Lung microvascular endothelial cell (primary cell): Measurements from ENCODE around the gene CCNI2. TPM values are rescaled to one million over a fixed set of nuclear protein-coding genes. Genes with fewer than 3 reads are reported as not detected.
A peak's percentile ranks its signal among the peaks of the same experiment; 100 is the strongest.

Source experiments
- DNase-seq, 2 donors: peaks; one replicate each; pipeline versions ENCODE4 v3.0.0 to v3.0.0-alpha.2; 2010; ENCODE audit warnings: low read depth in 2 of 2
- total RNA-seq: library from RNA; depleted of rRNA; stranded (reverse); fragments of >200 nt; gene quantifications from 2 replicates; pipeline ENCODE4 v1.2.1, GENCODE V29; 2014

The CCNI2 gene
- total RNA-seq, 1 donor from 2014 or later, result not detected

DNA sequence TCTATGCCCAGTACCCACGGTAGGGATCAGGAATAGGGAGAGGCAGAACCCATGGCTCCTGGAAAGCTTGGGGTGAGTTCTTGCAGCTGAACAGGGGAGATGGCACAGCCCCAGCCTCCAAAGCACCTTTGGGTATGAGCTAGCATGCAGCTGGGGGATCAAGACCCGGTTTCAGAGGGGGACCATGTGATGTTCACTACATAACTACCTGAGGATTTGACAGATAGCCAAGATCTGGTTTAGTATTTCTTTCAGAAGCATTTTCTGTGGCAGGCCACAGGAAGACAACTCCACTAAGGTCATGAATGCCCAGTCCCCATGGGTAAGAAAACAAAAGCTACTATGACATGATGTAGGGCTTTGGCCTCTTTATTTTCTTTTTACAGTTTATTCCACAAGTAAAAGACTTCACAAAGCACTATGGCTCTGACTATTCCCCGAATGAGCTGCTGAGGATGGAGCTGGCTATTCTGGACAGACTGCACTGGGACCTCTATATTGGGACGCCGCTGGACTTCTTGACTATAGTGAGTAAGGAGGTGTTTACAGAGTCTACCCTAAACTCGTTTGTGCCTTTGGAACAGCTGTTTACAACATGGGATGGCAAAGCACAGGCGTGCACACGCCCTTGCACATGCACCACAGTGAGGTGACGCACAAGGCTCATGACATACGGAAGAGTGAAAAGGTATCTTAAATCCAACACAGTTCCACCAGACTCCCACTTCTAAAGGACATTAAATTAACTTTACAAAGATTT lies 3.4 kb downstream of the CCNI2 start:
- DNase-seq, result no peak

DNA sequence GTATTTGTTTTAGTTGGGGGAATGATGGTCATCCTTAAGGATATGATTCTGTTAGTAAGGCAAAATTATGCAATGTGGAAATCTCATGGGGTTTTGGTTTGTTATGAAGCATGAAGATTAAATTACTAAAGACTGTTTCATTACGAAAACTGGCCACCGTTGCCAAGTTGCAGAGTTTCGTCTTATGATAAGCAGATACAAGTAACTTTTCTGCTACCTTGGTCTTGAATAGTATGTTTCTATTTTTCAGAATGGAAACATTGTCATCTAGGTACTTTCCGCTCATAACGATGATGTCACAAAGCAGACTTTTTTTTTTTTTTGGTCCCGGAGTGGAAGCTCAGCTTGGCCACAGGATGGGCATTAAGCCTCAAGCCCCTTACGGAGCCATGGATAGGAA lies 4.2 kb downstream of the CCNI2 start:
- no peak for DNase-seq

DNA sequence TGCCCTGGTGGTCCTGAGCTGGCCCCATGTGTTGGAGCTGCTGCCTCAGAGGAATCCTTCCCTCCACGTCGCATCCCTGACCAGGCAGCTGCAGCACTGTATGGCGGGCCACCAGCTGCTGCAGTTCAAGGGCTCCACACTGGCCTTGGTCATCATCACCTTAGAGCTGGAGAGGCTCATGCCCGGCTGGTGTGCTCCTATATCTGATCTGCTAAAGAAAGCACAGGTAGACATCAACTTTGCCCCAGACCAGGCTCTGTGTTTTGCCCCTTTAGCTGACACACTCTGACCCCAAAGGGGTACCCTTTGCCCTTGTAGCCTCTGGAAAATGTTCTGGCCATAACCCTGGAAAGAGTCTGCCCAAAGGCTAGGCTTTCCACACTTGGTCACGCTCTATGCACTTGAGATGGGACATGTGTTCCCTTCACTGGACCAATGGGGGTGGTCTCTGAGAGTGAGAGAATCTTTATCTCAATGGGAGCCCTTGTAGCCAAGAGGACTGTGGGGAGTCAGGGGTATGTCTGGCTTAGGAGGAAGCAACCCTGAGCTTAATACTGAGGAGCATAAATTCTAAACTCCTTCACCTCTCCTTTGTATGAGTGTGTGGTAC lies 4.8 kb downstream of the CCNI2 start:
- DNase-seq, result no peak

GRCh38 chr5:132752581-132753125 lies 5.4 kb downstream of the CCNI2 start:
- DNase-seq, result no peak

- peak in 1 of 2 donors; percentile 20 for DNase-seq
Observed at GRCh38 chr5:132753135-132753987, 6.1 kb downstream of the CCNI2 start.

GRCh38 chr5:132754111-132754510 lies 6.9 kb downstream of the CCNI2 start:
- DNase-seq, result no peak

GRCh38 chr5:132754947-132755346 lies 7.7 kb downstream of the CCNI2 start:
- peak; percentile 44 to 48 for DNase-seq

DNA sequence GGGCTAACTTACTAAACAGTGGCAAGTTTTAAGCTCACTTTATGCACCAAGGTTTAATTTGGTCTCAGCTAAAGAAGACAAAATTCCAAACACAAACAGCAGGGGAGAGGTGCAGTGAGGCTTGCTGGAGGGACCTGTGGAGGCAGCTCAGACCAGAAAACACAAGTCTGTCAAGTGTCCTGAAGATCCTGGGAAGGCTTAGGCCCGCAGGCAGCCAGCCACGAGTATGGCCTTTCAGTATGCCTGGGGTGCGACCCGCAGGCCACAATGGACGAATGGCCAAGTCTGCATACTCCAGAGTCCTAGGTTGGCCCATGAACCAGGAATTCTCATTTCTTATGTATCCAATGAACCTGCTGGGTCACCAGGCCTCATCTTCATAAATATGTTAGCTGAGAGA lies 9.3 kb downstream of the CCNI2 start:
- no peak for DNase-seq

- DNase-seq, result no peak
Observed at GRCh38 chr5:132758451-132758850, 11.2 kb downstream of the CCNI2 start.

GRCh38 chr5:132759114-132760048 lies 12.2 kb downstream of the CCNI2 start:
- no peak for DNase-seq

DNA sequence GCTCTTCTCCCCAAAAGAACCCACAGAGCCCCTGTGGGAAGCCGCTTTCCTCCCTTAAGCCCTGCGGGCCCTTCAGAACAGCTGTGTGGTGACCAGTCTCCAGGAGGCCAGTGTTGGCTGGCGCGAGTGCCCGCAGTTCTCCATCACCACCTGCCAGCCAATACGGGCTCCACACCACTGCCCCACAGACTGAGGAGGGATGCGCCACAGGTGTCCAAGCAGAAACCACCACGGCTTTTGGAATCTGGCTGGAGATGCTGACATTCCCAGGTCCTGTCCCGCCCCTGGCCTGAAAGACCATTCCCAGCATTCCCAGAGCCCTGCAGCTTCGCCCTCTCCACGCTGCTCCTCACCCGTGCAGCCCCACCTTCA lies 12.8 kb downstream of the CCNI2 start:
- DNase-seq, result no peak

GRCh38 chr5:132760601-132761317 lies 13.5 kb downstream of the CCNI2 start:
- no peak for DNase-seq

- no peak for DNase-seq
Observed at GRCh38 chr5:132761321-132762240, 14.4 kb downstream of the CCNI2 start.

DNA sequence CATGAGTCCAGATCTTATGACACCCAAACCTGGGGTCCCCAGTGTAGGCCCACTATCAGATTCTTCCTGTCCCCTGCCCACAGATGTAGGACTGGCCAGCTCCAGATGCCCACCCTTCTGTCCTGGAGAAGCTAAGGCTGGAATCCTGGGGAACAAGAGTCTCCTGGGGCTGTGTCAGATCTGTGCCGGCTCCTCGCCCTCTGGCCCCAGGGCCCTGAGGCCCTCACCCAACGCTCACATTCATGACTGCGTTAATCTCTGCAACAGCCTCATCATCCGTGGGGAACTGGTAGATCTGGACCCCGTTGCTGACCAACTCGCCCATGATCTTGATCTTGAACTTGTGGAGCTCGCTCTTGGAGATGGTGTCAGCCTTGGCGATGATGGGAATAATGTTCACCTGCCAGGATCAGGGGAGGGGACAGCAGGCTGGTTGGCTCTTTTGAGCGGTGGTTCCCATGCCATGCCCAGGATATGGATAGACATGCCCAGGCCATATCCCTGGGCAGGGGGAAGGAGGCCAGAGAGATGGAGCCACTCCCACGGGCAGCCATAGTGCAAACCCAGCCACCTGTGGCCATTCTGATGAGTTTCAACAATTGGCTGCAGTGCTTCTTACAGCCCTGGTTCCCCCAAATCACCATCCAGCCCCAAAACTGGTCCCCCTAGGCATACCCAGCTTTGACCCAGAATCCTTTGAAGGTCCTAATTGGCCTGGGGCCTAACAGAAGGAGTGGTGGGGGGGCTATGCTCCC lies 15.2 kb downstream of the CCNI2 start:
- no peak for DNase-seq

GRCh38 chr5:132763181-132764036 lies 16.2 kb downstream of the CCNI2 start:
- no peak for DNase-seq

DNA sequence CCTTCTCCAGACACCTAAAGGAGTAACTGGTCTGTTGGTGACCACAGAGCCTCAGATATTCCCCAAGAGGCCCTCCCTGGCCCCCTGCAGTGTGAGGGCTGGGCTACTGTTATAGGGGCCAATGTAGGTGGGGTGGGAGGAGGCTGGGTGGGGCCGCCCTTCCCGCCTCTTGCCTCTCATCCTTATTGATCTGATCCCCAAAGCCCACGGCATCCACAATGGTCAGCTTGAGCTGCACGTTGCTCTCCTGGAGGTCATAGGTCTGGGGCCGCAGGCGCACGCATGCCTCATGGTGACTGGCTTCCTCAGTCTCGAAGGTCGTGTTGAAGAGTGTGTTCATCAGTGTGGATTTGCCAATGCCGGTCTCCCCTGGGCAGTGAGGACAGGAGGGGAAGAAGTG lies 16.8 kb downstream of the CCNI2 start:
- no peak for DNase-seq

GRCh38 chr5:132764671-132765238 lies 17.5 kb downstream of the CCNI2 start:
- no peak for DNase-seq
